DMS79 (cell line): ENCODE data around the gene KLK15.
"Not testable (repeated sequence)": the region's sequence is repeated elsewhere in the genome, so short reads cannot be mapped to it uniquely, and the experiment has no call there.

ENCODE experiments used
- DNase-seq: peaks from one replicate; lab custom pipeline; 2025; lab: John Stamatoyannopoulos, UW

The KLK15 gene

GRCh38 chr19:50796128-50796633 lies 37.2 kb downstream of the KLK15 start:
- no peak for DNase-seq

GRCh38 chr19:50795664-50796073 lies 37.7 kb downstream of the KLK15 start:
- DNase-seq: no peak

GRCh38 chr19:50794876-50795663 lies 38.3 kb downstream of the KLK15 start:
- no peak for DNase-seq

- no peak for DNase-seq
Observed at GRCh38 chr19:50794074-50794875, 39.1 kb downstream of the KLK15 start.

- DNase-seq: no peak
Observed at GRCh38 chr19:50793558-50794065, 39.8 kb downstream of the KLK15 start.

- no peak for DNase-seq
Observed at GRCh38 chr19:50792272-50793250, 40.8 kb downstream of the KLK15 start.

- no peak for DNase-seq
Observed at GRCh38 chr19:50791594-50792271, 41.6 kb downstream of the KLK15 start.

- DNase-seq: no peak
Observed at GRCh38 chr19:50790922-50791467, 42.4 kb downstream of the KLK15 start.

- DNase-seq: no peak
Observed at GRCh38 chr19:50790396-50790795, 43.0 kb downstream of the KLK15 start, which contains the start of gene ACP4. Gene ACP4, plus strand, starts transcription at chr19:50790415. Its CDS starts 0 bp downstream, at chr19:50790415.

- no peak for DNase-seq
Observed at GRCh38 chr19:50785329-50785728, 48.0 kb downstream of the KLK15 start.

GRCh38 chr19:50784710-50785109 lies 48.7 kb downstream of the KLK15 start:
- DNase-seq: no peak

GRCh38 chr19:50783848-50784152 lies 49.6 kb downstream of the KLK15 start:
- not testable (repeated sequence) for DNase-seq

- DNase-seq: no peak
Observed at GRCh38 chr19:50780753-50781435, 52.5 kb downstream of the KLK15 start.

GRCh38 chr19:50779504-50780457 lies 53.6 kb downstream of the KLK15 start:
- DNase-seq: no peak

GRCh38 chr19:50778906-50779430 lies 54.4 kb downstream of the KLK15 start:
- DNase-seq: no peak

GRCh38 chr19:50777830-50778303 lies 55.5 kb downstream of the KLK15 start:
- peak; percentile 3 for DNase-seq

GRCh38 chr19:50777261-50777660 lies 56.1 kb downstream of the KLK15 start:
- DNase-seq: no peak

- DNase-seq: no peak
Observed at GRCh38 chr19:50776131-50776530, 57.2 kb downstream of the KLK15 start.
